H9 (cell line): Measurements from ENCODE around the gene SNRNP25. TPM values are rescaled to one million over a fixed set of nuclear protein-coding genes. Genes with fewer than 3 reads are reported as not detected.

Experiments used
- DNase-seq: peaks from one replicate; pipeline ENCODE4 v3.0.0-alpha.2; 2017
- H2AFZ ChIP-seq: one replicate; pipeline ENCODE4 v1.6.1; 2013; ENCODE audit warnings: mild to moderate bottlenecking, low read length, control low read depth, moderate library complexity
- H2AK5ac ChIP-seq: 2 replicates; pipeline ENCODE4 v1.6.1; 2013; ENCODE audit warnings: low read length, control low read depth, mixed read lengths; ENCODE audit not compliant: insufficient read length
- H2BK120ac ChIP-seq: one replicate; pipeline ENCODE4 v1.6.1; 2013; ENCODE audit warnings: low read depth, mild to moderate bottlenecking, low read length, control low read depth, inconsistent platforms; ENCODE audit not compliant: poor library complexity, severe bottlenecking
- H2BK12ac ChIP-seq: 2 replicates; pipeline ENCODE4 v1.6.1; 2013; ENCODE audit warnings: low read length, control low read depth, mixed read lengths, low read depth; ENCODE audit not compliant: insufficient read length
- H2BK15ac ChIP-seq: 2 replicates; pipeline ENCODE4 v1.6.1; 2013; ENCODE audit warnings: low read depth, low read length, control low read depth
- H2BK20ac ChIP-seq: one replicate; pipeline ENCODE4 v1.6.1; 2013; ENCODE audit warnings: low read depth, mild to moderate bottlenecking, low read length, control low read depth, inconsistent platforms; ENCODE audit not compliant: poor library complexity, severe bottlenecking
- H2BK5ac ChIP-seq: 2 replicates; pipeline ENCODE4 v1.6.1; 2013; ENCODE audit warnings: low read length, control low read depth, mixed read lengths; ENCODE audit not compliant: insufficient read length
- H3K14ac ChIP-seq: 2 replicates; pipeline ENCODE4 v1.6.1; 2013; ENCODE audit warnings: low read length, control low read depth; ENCODE audit not compliant: insufficient read depth
- H3K18ac ChIP-seq: 2 replicates; pipeline ENCODE4 v1.6.1; 2013; ENCODE audit warnings: low read depth, mild to moderate bottlenecking, mixed read lengths, low read length, control low read depth; ENCODE audit not compliant: insufficient read length
- H3K23ac ChIP-seq: 2 replicates; pipeline ENCODE4 v1.6.1; 2013; ENCODE audit warnings: low read length, control low read depth, mixed read lengths, low read depth; ENCODE audit not compliant: insufficient read length
- H3K23me2 ChIP-seq: 2 replicates; pipeline ENCODE4 v1.6.1; 2013; ENCODE audit warnings: low read depth, mild to moderate bottlenecking, mixed read lengths, low read length, control low read depth; ENCODE audit not compliant: insufficient read length, poor library complexity, severe bottlenecking
- H3K27ac ChIP-seq: 2 replicates; pipeline ENCODE4 v1.5.1; 2013; ENCODE audit warnings: low read length, control low read depth, mixed read lengths, low read depth; ENCODE audit not compliant: insufficient read length
- H3K27me3 ChIP-seq: 2 replicates; pipeline ENCODE4 v1.6.1; 2013; ENCODE audit warnings: low read length, control low read depth, inconsistent platforms; ENCODE audit not compliant: insufficient read depth
- H3K4ac ChIP-seq: 2 replicates; pipeline ENCODE4 v1.6.1; 2013; ENCODE audit warnings: low read depth, mild to moderate bottlenecking, control low read depth, inconsistent platforms, low read length, moderate library complexity
- H3K4me1 ChIP-seq: 2 replicates; pipeline ENCODE4 v1.6.1; 2013; ENCODE audit warnings: low read length, control low read depth, inconsistent platforms; ENCODE audit not compliant: insufficient read depth
- H3K4me2 ChIP-seq: 2 replicates; pipeline ENCODE4 v1.6.1; 2013; ENCODE audit warnings: low read length, control low read depth, mixed read lengths; ENCODE audit not compliant: insufficient read length, insufficient read depth
- H3K56ac ChIP-seq: 2 replicates; pipeline ENCODE4 v1.6.1; 2013; ENCODE audit warnings: low read depth, mild to moderate bottlenecking, mixed read lengths, low read length, control low read depth; ENCODE audit not compliant: insufficient read length
- H3K79me1 ChIP-seq: 2 replicates; pipeline ENCODE4 v1.6.1; 2013; ENCODE audit warnings: low read depth, mild to moderate bottlenecking, moderate library complexity, low read length, control low read depth, inconsistent platforms; ENCODE audit not compliant: insufficient read depth, poor library complexity, severe bottlenecking
- H3K79me2 ChIP-seq: 2 replicates; pipeline ENCODE4 v1.6.1; 2013; ENCODE audit warnings: low read length, control low read depth, inconsistent platforms; ENCODE audit not compliant: insufficient read depth
- H3K9ac ChIP-seq: 2 replicates; pipeline ENCODE4 v1.6.1; 2013; ENCODE audit warnings: low read length, control low read depth, mixed read lengths; ENCODE audit not compliant: insufficient read length; ENCODE audit errors: extremely low read depth
- H3K9me3 ChIP-seq: one replicate; pipeline ENCODE4 v1.6.1; 2013; ENCODE audit warnings: low read depth, low read length, inconsistent platforms; ENCODE audit not compliant: control insufficient read depth
- H3T11ph ChIP-seq: one replicate; pipeline ENCODE4 v1.6.1; 2013; ENCODE audit warnings: mild to moderate bottlenecking, low read length, control low read depth, inconsistent platforms
- H4K20me1 ChIP-seq: one replicate; pipeline ENCODE4 v1.6.1; 2013; ENCODE audit not compliant: control insufficient read depth, insufficient read length, insufficient read depth
- H4K5ac ChIP-seq: 2 replicates; pipeline ENCODE4 v1.6.1; 2013; ENCODE audit warnings: low read depth, mild to moderate bottlenecking, mixed read lengths, low read length, control low read depth; ENCODE audit not compliant: insufficient read length
- H4K8ac ChIP-seq: replicated peaks from 2 replicates; pipeline ENCODE4 v1.6.1; 2013; ENCODE audit warnings: low read length, control low read depth, mixed read lengths, low read depth; ENCODE audit not compliant: insufficient read length
- H4K91ac ChIP-seq: 2 replicates; pipeline ENCODE4 v1.6.1; 2013; ENCODE audit warnings: low read depth, mild to moderate bottlenecking, moderate library complexity, mixed read lengths, low read length, control low read depth; ENCODE audit not compliant: insufficient read length
- H3K27ac Mint-ChIP-seq, 3 experiments: 2 replicates in 2 of 3; 3 replicates in 1 of 3; pipeline ENCODE4 v1.8.0; 2020 to 2021; ENCODE audit warnings: mixed read lengths in 3 of 3, mild to moderate bottlenecking in 1 of 3, moderate library complexity in 1 of 3
- H3K27me3 Mint-ChIP-seq: 2 replicates; pipeline ENCODE4 v1.8.0; 2021; ENCODE audit warnings: low read depth, mild to moderate bottlenecking, moderate library complexity, mixed read lengths
- H3K36me3 Mint-ChIP-seq, 3 experiments: 2 replicates in 2 of 3; 3 replicates in 1 of 3; pipeline ENCODE4 v1.8.0; 2020 to 2021; ENCODE audit warnings: low read depth in 3 of 3, mixed read lengths in 3 of 3; ENCODE audit not compliant: insufficient read depth in 1 of 3
- H3K4me1 Mint-ChIP-seq, 2 experiments: 2 replicates each; pipeline ENCODE4 v1.8.0; 2020; ENCODE audit warnings: mixed read lengths in 2 of 2
- H3K4me3 Mint-ChIP-seq, 2 experiments: 2 replicates in 1 of 2; 3 replicates in 1 of 2; pipeline ENCODE4 v1.8.0; 2020 to 2021; ENCODE audit warnings: mild to moderate bottlenecking in 2 of 2, mixed read lengths in 2 of 2, moderate library complexity in 1 of 2
- H3K9me3 Mint-ChIP-seq, 2 experiments: 2 replicates in 1 of 2; 3 replicates in 1 of 2; pipeline ENCODE4 v1.8.0; 2020; ENCODE audit warnings: mild to moderate bottlenecking in 2 of 2, mixed read lengths in 2 of 2, moderate library complexity in 1 of 2
- WGBS: extraction: QIAGEN DNeasy Blood & Tissue Kit; methylation state at CpG from one replicate; pipeline ENCODE4 v1.1.7; 2013; ENCODE audit warnings: missing lambda C conversion rate, low lambda C conversion rate, mixed read lengths; ENCODE audit not compliant: insufficient read length; ENCODE audit errors: extremely low coverage; 5-methylcytosine and 5-hydroxymethylcytosine counted together
- total RNA-seq: library from RNA; stranded (reverse); gene quantifications from 2 replicates; pipeline ENCODE4 v1.2.1, GENCODE V29; 2021
- TF ChIP-seq, protein P1 (sequence below): fragments of 200-600 bp; sonication (generic); conservative IDR thresholded peaks from 3 replicates; pipeline ENCODE4 v1.8.0; 2021; ENCODE audit warnings: antibody characterized with exemption, mild to moderate bottlenecking

Gene SNRNP25
- total RNA-seq, 1 experiment from 2014 or later: 78.5 TPM

DNA sequence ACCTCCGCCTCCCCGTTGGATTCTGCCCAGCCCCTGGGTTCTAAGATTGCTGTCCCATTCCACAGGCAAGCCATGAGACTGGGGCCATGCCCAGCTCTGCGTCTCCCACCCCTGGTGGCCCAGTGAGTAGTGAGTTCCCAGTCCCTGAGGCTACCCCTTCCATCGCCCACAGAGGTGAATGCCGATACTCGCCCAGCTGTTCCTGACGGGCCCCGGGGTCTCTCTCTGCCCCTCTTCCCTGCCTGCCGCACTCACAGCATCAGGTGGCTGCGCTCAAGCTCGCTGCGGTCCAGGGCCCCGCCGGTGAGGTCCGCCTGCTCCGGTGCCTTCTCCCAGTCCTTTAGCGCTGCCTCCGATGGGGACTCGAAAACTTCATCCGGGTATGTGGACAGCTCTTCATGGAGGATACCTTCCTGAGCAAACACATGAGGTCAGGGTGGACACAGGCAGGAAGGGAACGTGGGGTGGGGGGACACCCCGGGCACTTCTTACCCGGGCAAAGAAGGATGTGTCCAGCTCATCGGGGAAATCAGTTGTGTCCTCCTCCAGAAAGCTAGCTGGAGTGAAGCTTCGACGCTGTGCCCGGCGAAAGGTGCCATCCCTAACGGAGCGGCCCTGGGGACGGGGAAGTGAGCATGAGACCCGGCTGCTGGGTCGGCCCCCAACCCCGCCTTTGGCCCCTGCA is 8.8 kb downstream of the SNRNP25 start:
- Histone ChIP-seq H2BK120ac (no peak overlapping the region), H4K20me1 (no peaks in the 10 kb centered on the region), H4K5ac (no peak overlapping the region), H3K18ac (no peak overlapping the region), H2BK12ac (no peak overlapping the region), H3K27me3 (no peaks in the 10 kb centered on the region), H3K9ac (no peak overlapping the region), H3K79me2 (no peaks in the 10 kb centered on the region), H3K4me1 (no peaks in the 10 kb centered on the region), H3T11ph (no peak overlapping the region), H2AK5ac (no peak overlapping the region), H2AFZ (no peak overlapping the region), H4K8ac (no peak overlapping the region), H3K4me2 (no peak overlapping the region), H4K91ac (no peak overlapping the region), H3K14ac (no peak overlapping the region), H3K56ac (no peak overlapping the region), H2BK20ac (no peak overlapping the region), H3K23ac (no peak overlapping the region), H3K79me1 (no peaks in the 10 kb centered on the region), H3K27ac (no peak overlapping the region), H3K23me2 (no peaks in the 10 kb centered on the region), H2BK15ac (no peak overlapping the region), H3K4ac (no peak overlapping the region), H3K9me3 (no peaks in the 10 kb centered on the region), H2BK5ac (no peak overlapping the region)
- Mint-ChIP-seq H3K27ac (no peak overlapping the region), H3K4me1 (peaks cover 4 to 8% of the 10 kb centered on the region in 2 experiments), H3K4me3 (no peak overlapping the region), H3K9me3 (no peaks in the 10 kb centered on the region), H3K36me3 (peaks cover 20 to 48% (median 44%) of the 10 kb centered on the region in 3 experiments; a peak in 6 of 7 replicates), H3K27me3 (peaks cover 1% of the 10 kb centered on the region; the same call in 1 of the 2 replicates)
- no peak for DNase-seq
- TF ChIP-seq, protein P1, sequence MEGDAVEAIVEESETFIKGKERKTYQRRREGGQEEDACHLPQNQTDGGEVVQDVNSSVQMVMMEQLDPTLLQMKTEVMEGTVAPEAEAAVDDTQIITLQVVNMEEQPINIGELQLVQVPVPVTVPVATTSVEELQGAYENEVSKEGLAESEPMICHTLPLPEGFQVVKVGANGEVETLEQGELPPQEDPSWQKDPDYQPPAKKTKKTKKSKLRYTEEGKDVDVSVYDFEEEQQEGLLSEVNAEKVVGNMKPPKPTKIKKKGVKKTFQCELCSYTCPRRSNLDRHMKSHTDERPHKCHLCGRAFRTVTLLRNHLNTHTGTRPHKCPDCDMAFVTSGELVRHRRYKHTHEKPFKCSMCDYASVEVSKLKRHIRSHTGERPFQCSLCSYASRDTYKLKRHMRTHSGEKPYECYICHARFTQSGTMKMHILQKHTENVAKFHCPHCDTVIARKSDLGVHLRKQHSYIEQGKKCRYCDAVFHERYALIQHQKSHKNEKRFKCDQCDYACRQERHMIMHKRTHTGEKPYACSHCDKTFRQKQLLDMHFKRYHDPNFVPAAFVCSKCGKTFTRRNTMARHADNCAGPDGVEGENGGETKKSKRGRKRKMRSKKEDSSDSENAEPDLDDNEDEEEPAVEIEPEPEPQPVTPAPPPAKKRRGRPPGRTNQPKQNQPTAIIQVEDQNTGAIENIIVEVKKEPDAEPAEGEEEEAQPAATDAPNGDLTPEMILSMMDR: no peak
- WGBS: no CpG with 5 or more reads among the region's 34 CpGs
